Skeletal muscle cell (primary cell): ENCODE measurements around the gene CRKL.

Source experiments
- DNase-seq: peaks from one replicate; pipeline ENCODE4 v3.0.0-alpha.2; 2010; ENCODE audit warnings: low read depth
- H3K4me3 ChIP-seq: 2 replicates; pipeline ENCODE4 v1.5.1; 2011; ENCODE audit warnings: low read depth, mild to moderate bottlenecking, control low read depth, low read length, moderate library complexity

CRKL gene

DNA sequence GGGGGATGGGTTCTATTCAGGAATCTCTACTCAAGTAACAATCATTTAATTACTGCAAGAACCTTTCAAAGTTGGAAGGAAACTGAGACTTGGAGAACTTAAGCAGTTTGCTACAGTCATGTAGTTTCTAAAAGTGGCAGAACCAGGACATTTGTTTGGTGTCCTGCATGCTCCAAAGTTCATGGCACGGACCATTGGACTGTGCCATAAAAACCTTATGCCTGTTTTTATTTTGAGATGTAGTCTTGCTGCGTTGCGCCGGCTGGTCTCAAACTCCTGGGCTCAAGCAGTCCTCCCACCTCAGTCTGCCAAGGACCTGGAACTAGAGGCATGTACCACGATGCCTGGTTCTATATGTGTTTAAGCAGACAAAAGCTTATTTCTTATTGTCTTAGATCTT is 31.2 kb downstream of the CRKL start:
- H3K4me3 ChIP-seq: no peak overlapping the region

DNA sequence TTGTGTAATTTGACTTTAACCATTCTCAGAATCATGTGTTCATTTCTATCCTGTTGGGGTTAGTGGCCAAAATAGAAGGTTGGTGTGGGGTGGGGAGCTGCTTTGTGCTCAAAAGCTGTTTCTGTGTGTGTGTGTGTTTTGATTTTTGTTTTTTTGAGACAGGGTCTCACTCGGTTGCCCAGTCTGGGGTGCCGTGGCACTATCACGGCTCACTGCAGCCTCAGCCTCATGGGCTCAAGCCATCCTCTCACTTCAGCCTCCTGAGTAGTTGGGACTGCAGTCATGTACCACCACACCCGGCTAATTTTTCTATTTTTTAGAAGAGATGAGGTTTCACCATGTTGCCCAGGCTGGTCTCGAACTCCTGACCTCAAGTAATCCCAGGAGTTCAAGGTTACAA is 31.8 kb downstream of the CRKL start:
- no peak overlapping the region for H3K4me3 ChIP-seq
- no peak for DNase-seq

More for the DNA sequence above, 31.2 kb downstream of the CRKL start:
- no peak for DNase-seq

GRCh38 chr22:20949698-20950183 is 32.5 kb downstream of the CRKL start:
- DNase-seq: no peak
- H3K4me3 ChIP-seq: no peak overlapping the region

GRCh38 chr22:20951151-20951931 is 34.1 kb downstream of the CRKL start:
- DNase-seq: no peak
- H3K4me3 ChIP-seq: no peak overlapping the region

DNA sequence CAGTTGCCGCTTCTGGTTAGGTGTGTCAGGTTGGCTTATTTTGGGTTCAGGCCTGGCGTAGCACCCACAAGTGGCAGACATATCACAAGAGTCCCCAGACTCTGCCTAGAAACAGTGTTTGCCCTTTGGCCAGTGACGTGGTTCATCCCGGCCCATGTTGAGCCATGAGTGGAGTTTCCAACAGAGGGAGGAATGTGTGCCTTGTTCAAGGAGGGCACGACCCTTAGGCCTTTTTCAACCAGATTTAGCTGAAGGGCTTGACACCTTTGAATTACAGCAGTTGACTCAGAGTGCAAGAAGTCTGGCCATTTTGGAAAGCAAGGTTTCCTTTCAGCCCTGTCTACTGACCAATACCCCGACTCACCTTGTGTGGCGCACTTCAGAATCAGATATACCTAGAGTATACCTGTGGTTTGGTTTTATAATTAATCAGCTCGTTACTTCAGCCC is 34.7 kb downstream of the CRKL start:
- H3K4me3 ChIP-seq: no peak overlapping the region
- no peak for DNase-seq

GRCh38 chr22:20952544-20953341 is 35.5 kb downstream of the CRKL start:
- H3K4me3 ChIP-seq: no peak overlapping the region
- no peak for DNase-seq

GRCh38 chr22:20953342-20953608 is 36.1 kb downstream of the CRKL start:
- no peak overlapping the region for H3K4me3 ChIP-seq
- DNase-seq: no peak

- DNase-seq: no peak
These were observed 36.7 kb downstream of the CRKL start for GRCh38 chr22:20953668-20954500.

DNA sequence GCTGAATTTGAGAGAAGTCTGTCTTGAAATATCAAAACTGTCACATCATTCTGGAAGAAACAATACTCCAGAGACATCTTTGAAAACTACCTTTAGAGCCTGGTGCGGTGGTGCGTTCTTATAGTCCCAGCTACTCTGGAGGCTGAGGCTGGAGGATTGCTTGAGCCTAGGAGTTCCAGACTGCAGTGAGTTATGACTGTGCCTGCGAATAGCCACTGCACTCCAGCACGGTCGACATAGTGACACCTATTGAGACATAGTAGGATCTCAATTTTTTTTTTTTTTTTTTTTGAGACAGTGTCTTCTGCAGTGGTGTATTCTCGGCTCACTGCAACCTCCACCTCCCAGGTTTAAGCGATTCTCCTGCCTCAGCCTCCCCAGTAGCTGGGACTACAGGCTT is 38.3 kb downstream of the CRKL start:
- no peak overlapping the region for H3K4me3 ChIP-seq
- no peak for DNase-seq

More at GRCh38 chr22:20953668-20954500, 36.7 kb downstream of the CRKL start:
- H3K4me3 ChIP-seq: no peak overlapping the region

GRCh38 chr22:20956258-20957101 is 39.3 kb downstream of the CRKL start:
- H3K4me3 ChIP-seq: peak overlapping the region; percentile 60
- DNase-seq: no peak

GRCh38 chr22:20957102-20957682 is 40.0 kb downstream of the CRKL start:
- no peak for DNase-seq
- peak overlapping the region; percentile 60 for H3K4me3 ChIP-seq

DNA sequence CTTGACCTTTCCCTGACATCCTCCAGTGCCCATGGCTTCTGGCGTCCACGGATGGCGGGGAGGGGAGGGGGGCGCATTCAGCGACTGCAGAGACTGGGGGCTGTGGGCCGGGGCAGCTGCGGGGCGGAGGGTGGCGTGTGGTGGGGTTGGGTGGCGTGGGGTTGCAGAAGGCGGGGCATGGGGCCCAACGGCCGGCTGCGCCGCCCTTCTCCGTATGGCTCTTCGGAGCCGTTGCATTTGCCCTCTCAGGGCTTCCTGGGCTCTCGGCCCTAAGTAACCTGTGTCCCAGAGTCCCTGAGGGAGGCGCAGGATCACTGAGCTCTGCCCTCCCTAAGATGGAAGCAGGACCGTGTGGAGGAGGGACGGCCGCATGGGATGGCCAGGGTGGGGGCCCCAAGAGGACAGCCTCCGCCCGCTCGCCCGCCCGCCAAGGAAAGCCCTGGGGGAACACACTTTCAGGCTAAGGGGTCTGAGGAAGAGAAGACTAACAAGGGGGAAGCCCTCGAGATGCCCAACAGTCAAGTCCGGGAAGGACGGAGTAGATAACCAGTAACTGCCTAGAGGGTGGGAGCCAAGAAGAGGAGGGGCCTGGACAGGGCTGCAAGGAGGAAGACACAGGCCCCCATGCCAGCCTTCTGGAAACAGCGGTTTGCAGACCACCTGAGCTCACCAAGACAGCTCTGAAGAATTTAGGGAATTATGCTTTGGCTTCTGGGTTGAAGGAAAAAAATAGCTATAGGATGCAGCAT is 40.6 kb downstream of the CRKL start:
- no peak for DNase-seq
- peak overlapping the region; percentile 60 for H3K4me3 ChIP-seq

DNA sequence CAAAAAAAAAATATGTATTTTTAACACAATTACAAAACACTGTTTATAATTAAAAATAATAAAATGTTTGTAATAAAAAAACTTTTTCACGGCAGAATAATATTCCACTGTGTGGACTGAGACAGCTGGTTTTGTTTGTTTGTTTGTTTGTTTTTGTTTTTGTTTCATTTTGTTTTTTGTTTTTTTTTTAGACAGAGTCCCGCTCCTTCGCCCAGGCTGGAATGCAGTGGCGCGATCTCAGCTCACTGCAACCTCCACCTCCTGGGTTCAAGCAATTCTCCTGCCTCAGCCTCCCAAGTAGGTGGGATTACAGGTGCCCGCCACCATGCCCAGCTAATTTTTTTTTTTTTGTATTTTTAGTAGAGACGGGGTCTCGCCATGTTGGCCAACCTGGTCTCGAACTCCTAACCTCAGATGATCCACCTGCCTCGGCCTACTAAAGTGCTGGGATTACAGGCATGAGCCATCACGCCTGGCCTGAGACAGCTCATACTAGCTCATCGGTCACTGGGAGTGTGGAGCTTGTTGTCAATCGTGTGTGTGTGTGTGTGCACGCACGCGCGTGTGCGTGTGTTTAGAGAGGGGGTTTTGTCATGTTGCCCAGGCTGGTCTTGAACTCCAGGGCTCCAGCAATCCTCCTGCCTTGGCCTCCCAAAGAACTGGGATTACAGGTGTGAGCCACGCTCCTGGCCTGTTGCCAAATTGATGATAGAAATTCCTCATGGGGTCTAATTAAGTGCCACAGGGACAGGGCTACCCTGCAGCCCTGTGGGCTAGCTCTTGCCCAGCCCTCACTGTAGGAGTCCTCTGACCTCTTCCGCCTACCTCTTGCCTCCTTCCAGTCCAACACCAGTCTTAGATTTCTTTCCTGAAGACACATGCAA is 42.6 kb downstream of the CRKL start:
- H3K4me3 ChIP-seq: no peak overlapping the region
- DNase-seq: no peak

- DNase-seq: no peak
- H3K4me3 ChIP-seq: no peak overlapping the region
These were observed 43.4 kb downstream of the CRKL start for GRCh38 chr22:20960609-20961008.

- no peak for DNase-seq
- no peak overlapping the region for H3K4me3 ChIP-seq
These were observed 45.3 kb downstream of the CRKL start for GRCh38 chr22:20962491-20962945.

DNA sequence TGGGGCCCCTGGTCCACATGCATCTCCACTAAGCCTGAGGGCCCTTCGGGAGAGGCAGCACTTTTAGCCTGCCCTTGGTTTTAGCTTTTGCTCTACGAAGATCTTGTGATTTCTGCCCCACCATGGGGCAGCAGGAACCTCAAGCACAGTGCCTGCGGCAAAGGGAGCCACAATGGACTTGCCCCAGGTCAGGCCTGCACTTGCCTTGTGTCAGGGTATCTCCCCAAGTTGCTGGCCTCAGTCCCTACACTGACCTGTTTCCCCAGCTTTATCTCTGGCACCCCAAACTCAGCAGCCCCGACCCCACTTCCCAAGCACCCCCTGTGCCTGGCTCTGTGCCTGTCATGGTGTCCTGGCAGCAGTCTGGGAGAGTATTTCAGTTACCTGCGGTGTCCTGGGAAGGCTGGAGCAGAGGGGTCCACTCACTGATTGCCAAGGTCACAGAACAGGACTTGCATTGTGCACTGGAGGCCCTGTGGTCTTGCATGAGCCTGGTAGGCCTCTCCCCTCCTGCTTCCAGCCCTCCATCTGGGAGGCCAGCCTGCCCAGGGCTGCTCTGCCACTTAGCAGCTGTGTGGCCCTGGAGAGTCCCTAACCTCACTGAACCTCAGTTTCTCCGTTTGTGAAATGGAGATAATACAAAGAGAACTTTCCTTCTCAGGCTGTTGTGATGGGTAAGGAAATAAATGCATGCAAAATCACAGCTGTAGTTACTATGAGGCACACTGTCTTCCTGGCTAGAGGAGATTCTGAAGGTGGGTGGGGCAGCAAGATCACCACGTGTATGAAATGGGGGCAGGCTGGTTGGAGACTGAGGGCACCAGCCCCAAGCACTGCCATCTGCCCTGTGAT is 46.2 kb downstream of the CRKL start:
- no peak overlapping the region for H3K4me3 ChIP-seq
- DNase-seq: no peak
